Stomach (tissue), 9 donors: ENCODE measurements around the gene ETF1. TPM values are rescaled to one million over a fixed set of nuclear protein-coding genes. Genes with fewer than 3 reads are reported as not detected.

Experiments
- DNase-seq, 2 donors: peaks; one replicate each; pipeline versions ENCODE4 v3.0.0 to v3.0.0-alpha.2; 2013 to 2019
- H3K27ac ChIP-seq, 5 donors: fragments of 200-600 bp in 4 of 5; sonication (generic) in 4 of 5; one replicate each; pipeline ENCODE4 v1.5.1; 2013 to 2019; ENCODE audit warnings: mild to moderate bottlenecking in 1 of 5, moderate library complexity in 1 of 5
- H3K27me3 ChIP-seq, 3 donors: fragments of 200-600 bp; sonication (generic); one replicate each; pipeline ENCODE4 v1.5.1; 2017 to 2019; ENCODE audit warnings: mixed run types in 1 of 3
- H3K36me3 ChIP-seq, 4 donors: fragments of 200-600 bp; sonication (generic); 1 replicate in 3 of 4; 2 replicates in 1 of 4; pipeline ENCODE4 v1.5.1; 2016 to 2019
- H3K4me1 ChIP-seq, 4 donors: fragments of 200-600 bp; sonication (generic); one replicate each; pipeline ENCODE4 v1.5.1; 2016 to 2019
- H3K4me3 ChIP-seq, 4 donors: fragments of 200-600 bp; sonication (generic) in 3 of 4; one replicate each; pipeline ENCODE4 v1.5.1; 2016 to 2019; ENCODE audit warnings: mild to moderate bottlenecking in 1 of 4
- H3K9me3 ChIP-seq, 4 donors: fragments of 200-600 bp; sonication (generic); one replicate each; pipeline ENCODE4 v1.5.1; 2016 to 2019
- EP300 ChIP-seq: sonication (generic); formaldehyde crosslinking; IDR thresholded peaks from one replicate; pipeline ENCODE4 v1.6.1; 2017; ENCODE audit warnings: antibody characterized with exemption
- POLR2A ChIP-seq, 4 donors: fragments of 450-650 bp; IDR thresholded peaks; one replicate each; pipeline ENCODE4 v1.6.1; 2016; ENCODE audit warnings: antibody characterized with exemption in 4 of 4, control low read depth in 2 of 4, mild to moderate bottlenecking in 1 of 4, moderate library complexity in 1 of 4
- POLR2AphosphoS5 ChIP-seq, 3 donors: sonication (generic); formaldehyde crosslinking; IDR thresholded peaks; one replicate each; pipeline ENCODE4 v1.6.1; 2016; ENCODE audit warnings: antibody characterized with exemption in 3 of 3
- WGBS, 5 donors: extraction: QIAGEN DNeasy Blood & Tissue Kit in 3 of 5; methylation state at CpG; one replicate each; pipeline versions ENCODE4 v1.1.5 to v1.1.7; 2013 to 2018; 5-methylcytosine and 5-hydroxymethylcytosine counted together
- intact Hi-C: fragments of 100-400 bp; cut with DNase I; formaldehyde crosslinking; loops from one replicate; pipeline ENCODE4 v1.15.1; 2023; ENCODE audit warnings: low total_unique reads
- polyA plus RNA-seq, 3 donors: library from polyadenylated mRNA; stranded (reverse); fragments of 200-250 nt; gene quantifications; one replicate each; pipeline ENCODE4 v1.2.3, GENCODE V29; 2013
- total RNA-seq, 5 donors: library from RNA; depleted of rRNA; stranded (reverse); fragments of >200 nt; gene quantifications; one replicate each; pipeline versions ENCODE4 v1.1.0 to v1.2.3, GENCODE V29; 2014 to 2016
- TF ChIP-seq, protein P1 (sequence below), 7 experiments: fragments of 450-650 bp in 4 of 7; fragments of 200-600 bp in 3 of 7; sonication (generic) in 3 of 7; IDR thresholded peaks; one replicate each; pipeline ENCODE4 v1.5.1; 2016 to 2019; ENCODE audit warnings: antibody characterized with exemption in 7 of 7, control low read depth in 2 of 7, mild to moderate bottlenecking in 1 of 7
- donor health status: healthy with polysubstance abuse.
- donor health status: Bipolar disorder and iron deficiency.
- donor health status: healthy.

ETF1 gene
- total and polyA plus RNA-seq, 8 donors, result 9.0 to 119 (median 51.0) TPM

DNA sequence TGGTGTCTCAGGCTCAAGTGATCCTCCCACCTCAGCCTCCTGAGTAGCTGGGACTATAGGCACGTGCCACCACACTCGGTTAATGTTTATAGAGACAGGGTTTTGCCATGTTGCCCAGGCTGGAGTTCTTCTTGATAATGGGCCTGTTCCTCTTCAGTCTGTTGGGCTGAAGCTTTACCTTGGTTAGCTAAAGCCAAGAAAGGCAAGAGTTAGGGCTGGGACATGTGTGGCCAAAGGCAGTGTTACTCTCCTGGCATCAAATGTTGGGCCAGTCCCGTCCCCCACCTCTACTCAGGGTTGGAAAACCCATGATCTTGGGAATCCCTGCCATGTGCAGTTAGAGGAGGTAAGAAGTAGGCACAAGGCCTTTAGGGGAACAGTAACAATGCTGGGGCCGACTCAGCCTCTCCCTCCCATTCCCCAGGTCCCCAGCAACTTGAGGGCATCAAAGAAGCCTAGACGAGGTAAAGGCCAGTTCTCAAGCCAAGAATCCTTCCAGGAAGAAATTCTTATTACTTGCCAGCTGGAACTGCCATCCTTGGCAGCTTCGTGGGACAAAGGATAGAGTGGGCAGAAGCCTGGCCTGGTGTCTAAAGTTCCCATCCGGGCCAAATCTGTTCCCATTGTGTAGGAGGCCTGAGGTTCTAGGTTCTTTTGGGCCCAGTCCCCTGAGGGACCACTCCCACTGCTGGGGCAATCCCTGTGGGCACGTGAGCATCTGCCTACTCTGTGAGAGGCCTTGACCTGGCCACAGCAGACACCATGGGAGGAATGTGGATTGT, 73.3 kb downstream of the ETF1 start:
- peaks cover 0 to 18% (median 13%) of the 10 kb centered on the region in 4 donors for H3K36me3 ChIP-seq
- 57 to 76% (median 70%) methylated on average over 7 to 8 of the region's 8 CpGs for WGBS, 5 donors

DNA sequence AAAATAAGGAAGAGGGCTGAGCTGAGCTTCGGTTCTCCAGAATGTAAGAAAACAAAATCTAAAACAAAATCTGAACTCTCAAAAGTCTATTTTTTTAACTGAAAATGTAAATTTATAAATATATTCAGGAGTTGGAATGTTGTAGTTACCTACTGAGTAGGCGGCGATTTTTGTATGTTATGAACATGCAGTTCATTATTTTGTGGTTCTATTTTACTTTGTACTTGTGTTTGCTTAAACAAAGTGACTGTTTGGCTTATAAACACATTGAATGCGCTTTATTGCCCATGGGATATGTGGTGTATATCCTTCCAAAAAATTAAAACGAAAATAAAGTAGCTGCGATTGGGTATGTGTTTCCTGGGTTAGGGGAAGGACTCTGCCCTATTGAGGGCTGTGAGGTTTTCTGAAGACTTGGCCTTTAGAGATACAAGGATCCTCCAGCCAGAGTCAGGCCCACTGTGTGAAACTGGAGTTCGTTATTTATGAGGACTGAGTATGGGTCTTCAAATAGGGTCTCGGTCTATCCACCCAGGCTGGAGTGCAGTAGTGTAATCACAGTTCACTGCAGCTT, 74.0 kb downstream of the ETF1 start:
- peak overlapping the region in 1 of 5 donors; percentile 20 for H3K27ac ChIP-seq
- H3K4me3 ChIP-seq, result peak overlapping the region in 2 of 4 donors; percentile 89 to 90
- peaks cover 0 to 18% (median 13%) of the 10 kb centered on the region in 4 donors for H3K36me3 ChIP-seq
- H3K4me1 ChIP-seq, result peaks cover 6 to 29% (median 28%) of the 10 kb centered on the region in 4 donors
- intact Hi-C loops, result no loop called here
- TF ChIP-seq POLR2A (IDR thresholded peaks at IDR 0.05) (no peak), EP300 (no peak)
- TF ChIP-seq, protein P1, sequence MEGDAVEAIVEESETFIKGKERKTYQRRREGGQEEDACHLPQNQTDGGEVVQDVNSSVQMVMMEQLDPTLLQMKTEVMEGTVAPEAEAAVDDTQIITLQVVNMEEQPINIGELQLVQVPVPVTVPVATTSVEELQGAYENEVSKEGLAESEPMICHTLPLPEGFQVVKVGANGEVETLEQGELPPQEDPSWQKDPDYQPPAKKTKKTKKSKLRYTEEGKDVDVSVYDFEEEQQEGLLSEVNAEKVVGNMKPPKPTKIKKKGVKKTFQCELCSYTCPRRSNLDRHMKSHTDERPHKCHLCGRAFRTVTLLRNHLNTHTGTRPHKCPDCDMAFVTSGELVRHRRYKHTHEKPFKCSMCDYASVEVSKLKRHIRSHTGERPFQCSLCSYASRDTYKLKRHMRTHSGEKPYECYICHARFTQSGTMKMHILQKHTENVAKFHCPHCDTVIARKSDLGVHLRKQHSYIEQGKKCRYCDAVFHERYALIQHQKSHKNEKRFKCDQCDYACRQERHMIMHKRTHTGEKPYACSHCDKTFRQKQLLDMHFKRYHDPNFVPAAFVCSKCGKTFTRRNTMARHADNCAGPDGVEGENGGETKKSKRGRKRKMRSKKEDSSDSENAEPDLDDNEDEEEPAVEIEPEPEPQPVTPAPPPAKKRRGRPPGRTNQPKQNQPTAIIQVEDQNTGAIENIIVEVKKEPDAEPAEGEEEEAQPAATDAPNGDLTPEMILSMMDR (IDR thresholded peaks at IDR 0.05), result no peak
- peak; percentile 51 to 78 for DNase-seq
- no peaks in the 10 kb centered on the region for H3K9me3 ChIP-seq
- no peaks in the 10 kb centered on the region for H3K27me3 ChIP-seq
- 89 to 94% (median 91%) methylated on average over 8 of the region's 8 CpGs for WGBS, 5 donors

More for the DNA sequence above, 73.3 kb downstream of the ETF1 start:
- Histone ChIP-seq H3K4me3 (peak overlapping the region in 1 of 4 donors; percentile 89), H3K9me3 (no peaks in the 10 kb centered on the region), H3K27ac (peak overlapping the region in 2 of 5 donors; percentile 16 to 20), H3K27me3 (no peaks in the 10 kb centered on the region), H3K4me1 (peaks cover 6 to 29% (median 28%) of the 10 kb centered on the region in 4 donors)
- peak; percentile 55 to 80 for DNase-seq
- intact Hi-C loops, result no loop called here
- TF ChIP-seq POLR2AphosphoS5 (IDR thresholded peaks at IDR 0.05), result peak in 2 of 3 donors; percentile 95 to 96
- TF ChIP-seq EP300, result no peak
- TF ChIP-seq, protein P1 (IDR thresholded peaks at IDR 0.05), result no peak
- TF ChIP-seq POLR2A (IDR thresholded peaks at IDR 0.05), result peak in 2 of 4 donors; percentile 20 to 23

DNA sequence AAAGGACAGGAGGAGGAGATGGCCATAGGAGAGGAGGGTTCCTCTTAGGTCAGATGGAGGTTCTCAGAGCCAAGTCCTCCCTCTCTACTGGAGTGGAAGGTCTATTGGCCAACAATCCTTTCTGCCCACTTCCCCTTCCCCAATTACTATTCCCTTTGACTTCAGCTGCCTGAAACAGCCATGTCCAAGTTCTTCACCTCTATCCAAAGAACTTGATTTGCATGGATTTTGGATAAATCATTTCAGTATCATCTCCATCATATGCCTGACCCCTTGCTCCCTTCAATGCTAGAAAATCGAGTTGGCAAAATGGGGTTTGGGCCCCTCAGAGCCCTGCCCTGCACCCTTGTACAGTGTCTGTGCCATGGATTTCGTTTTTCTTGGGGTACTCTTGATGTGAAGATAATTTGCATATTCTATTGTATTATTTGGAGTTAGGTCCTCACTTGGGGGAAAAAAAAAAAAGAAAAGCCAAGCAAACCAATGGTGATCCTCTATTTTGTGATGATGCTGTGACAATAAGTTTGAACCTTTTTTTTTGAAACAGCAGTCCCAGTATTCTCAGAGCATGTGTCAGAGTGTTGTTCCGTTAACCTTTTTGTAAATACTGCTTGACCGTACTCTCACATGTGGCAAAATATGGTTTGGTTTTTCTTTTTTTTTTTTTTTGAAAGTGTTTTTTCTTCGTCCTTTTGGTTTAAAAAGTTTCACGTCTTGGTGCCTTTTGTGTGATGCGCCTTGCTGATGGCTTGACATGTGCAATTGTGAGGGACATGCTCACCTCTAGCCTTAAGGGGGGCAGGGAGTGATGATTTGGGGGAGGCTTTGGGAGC, 74.7 kb downstream of the ETF1 start:
- no peaks in the 10 kb centered on the region for H3K9me3 ChIP-seq
- H3K27me3 ChIP-seq, result no peaks in the 10 kb centered on the region
- H3K36me3 ChIP-seq, result peaks cover 0 to 18% (median 13%) of the 10 kb centered on the region in 4 donors
- peak overlapping the region in 3 of 4 donors; percentile 87 to 90 (median 89) for H3K4me3 ChIP-seq
- intact Hi-C loops, result no loop called here
- TF ChIP-seq, protein P1 (IDR thresholded peaks at IDR 0.05), result no peak
- TF ChIP-seq POLR2AphosphoS5 (IDR thresholded peaks at IDR 0.05) (peak in 2 of 3 donors; percentile 74 to 78), POLR2A (IDR thresholded peaks at IDR 0.05) (peak in 2 of 4 donors; percentile 40 to 54), EP300 (no peak)
- DNase-seq, result peak in 1 of 2 donors; percentile 53
- WGBS, 5 donors, result 85 to 90% (median 86%) methylated on average over 7 of the region's 7 CpGs
- H3K4me1 ChIP-seq, result peaks cover 8 to 33% (median 32%) of the 10 kb centered on the region in 4 donors
- H3K27ac ChIP-seq, result no peak overlapping the region

DNA sequence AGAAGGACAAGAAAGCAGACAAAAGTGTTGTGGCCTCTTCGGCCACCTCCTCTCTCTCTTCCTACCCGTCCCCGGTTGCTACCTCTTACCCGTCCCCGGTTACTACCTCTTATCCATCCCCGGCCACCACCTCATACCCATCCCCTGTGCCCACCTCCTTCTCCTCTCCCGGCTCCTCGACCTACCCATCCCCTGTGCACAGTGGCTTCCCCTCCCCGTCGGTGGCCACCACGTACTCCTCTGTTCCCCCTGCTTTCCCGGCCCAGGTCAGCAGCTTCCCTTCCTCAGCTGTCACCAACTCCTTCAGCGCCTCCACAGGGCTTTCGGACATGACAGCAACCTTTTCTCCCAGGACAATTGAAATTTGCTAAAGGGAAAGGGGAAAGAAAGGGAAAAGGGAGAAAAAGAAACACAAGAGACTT, 75.3 kb downstream of the ETF1 start:
- peaks cover 0 to 18% (median 13%) of the 10 kb centered on the region in 4 donors for H3K36me3 ChIP-seq
- peaks cover 11 to 36% (median 35%) of the 10 kb centered on the region in 4 donors for H3K4me1 ChIP-seq
- WGBS, 5 donors, result 87 to 95% (median 90%) methylated on average over 14 of the region's 14 CpGs
- TF ChIP-seq EP300 (no peak), POLR2A (IDR thresholded peaks at IDR 0.05) (peak in 2 of 4 donors; percentile 13 to 68), POLR2AphosphoS5 (IDR thresholded peaks at IDR 0.05) (peak in 1 of 3 donors; percentile 41)
- TF ChIP-seq, protein P1 (IDR thresholded peaks at IDR 0.05), result no peak
- no peaks in the 10 kb centered on the region for H3K9me3 ChIP-seq
- H3K27ac ChIP-seq, result peak overlapping the region in 1 of 5 donors; percentile 98
- intact Hi-C loops, result no loop called here
- H3K4me3 ChIP-seq, result peak overlapping the region; percentile 83 to 90 (median 88)
- DNase-seq, result peak in 1 of 2 donors; percentile 52
- no peaks in the 10 kb centered on the region for H3K27me3 ChIP-seq
